Astrocyte of the hippocampus (primary cell): ENCODE measurements around the gene PPM1K.

Source experiments
- DNase-seq: peaks from one replicate; pipeline ENCODE4 v3.0.0; 2011; ENCODE audit warnings: low read depth, low spot score

Gene PPM1K

GRCh38 chr4:88217169-88217568 lies 67.2 kb downstream of the PPM1K start:
- no peak for DNase-seq

- no peak for DNase-seq
These were observed 68.0 kb downstream of the PPM1K start for GRCh38 chr4:88216395-88216794.

- DNase-seq: no peak
These were observed 69.0 kb downstream of the PPM1K start for GRCh38 chr4:88215351-88215750.

GRCh38 chr4:88212253-88212561 lies 72.2 kb downstream of the PPM1K start:
- DNase-seq: no peak

- DNase-seq: peak; percentile 70
These were observed 72.7 kb downstream of the PPM1K start for GRCh38 chr4:88211473-88212252.

GRCh38 chr4:88208156-88208555 lies 76.2 kb downstream of the PPM1K start:
- no peak for DNase-seq
